Measurements from ENCODE around the gene SREK1IP1. TPM values are rescaled to one million over a fixed set of nuclear protein-coding genes. Genes with fewer than 3 reads are reported as not detected.

The SREK1IP1 gene
- total and polyA plus RNA-seq, 10 of the 15 experiments (the other 5 are each of a cell fraction or from before 2014, with no cell fraction given): 9.1 to 60.3 (median 26.9) TPM

DNA sequence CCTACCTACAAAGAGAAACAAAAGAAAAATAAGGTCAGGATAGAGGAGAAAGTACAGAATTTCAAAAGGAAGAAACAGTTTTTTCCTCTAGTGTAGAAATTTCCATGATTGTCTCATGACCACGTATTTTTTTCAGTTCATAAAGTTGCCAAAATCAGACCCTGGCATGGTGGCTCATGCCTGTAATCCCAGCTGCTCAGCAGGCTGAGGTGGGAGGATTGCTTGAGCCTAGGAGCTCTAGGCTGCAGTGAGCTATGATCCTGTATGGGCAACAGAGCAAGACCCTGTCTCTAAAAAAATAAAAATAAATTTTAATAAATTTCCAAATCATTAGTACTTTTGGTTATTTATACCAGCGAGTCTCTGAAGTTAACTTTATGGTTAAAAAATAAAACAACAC, 38.0 kb upstream of the SREK1IP1 start:
- Histone ChIP-seq H3K79me2 (ENCODE audit: control insufficient read depth, insufficient read depth, low read length) (no peaks in the 10 kb centered on the region), H2AFZ (ENCODE audit: control insufficient read depth, low read depth, low read length) (no peak overlapping the region), H3K27me3 (replicated peaks in 1 of 2; ENCODE audit: control insufficient read depth in 2 of 2, insufficient read depth in 2 of 2, low read length in 1 of 2) (no peaks in the 10 kb centered on the region), H3K9ac (ENCODE audit: control insufficient read depth, insufficient read depth, low read length) (no peak overlapping the region), H3K9me3 (replicated peaks; ENCODE audit: control insufficient read depth, insufficient read depth, low read length) (no peaks in the 10 kb centered on the region), H3K4me1 (ENCODE audit: control insufficient read depth, insufficient read depth, low read length) (no peaks in the 10 kb centered on the region), H3K36me3 (ENCODE audit: control insufficient read depth in 2 of 2, insufficient read depth in 2 of 2, low read length in 1 of 2) (peaks cover 0 to 7% of the 10 kb centered on the region in 2 experiments; a peak in 1 of 4 replicates), H3K4me3 (no peak overlapping the region), H4K20me1 (ENCODE audit: control insufficient read depth, insufficient read depth) (no peaks in the 10 kb centered on the region), H3K27ac (ENCODE audit: control insufficient read depth, insufficient read depth) (no peak overlapping the region), H3K4me2 (ENCODE audit: control insufficient read depth, insufficient read depth) (no peak overlapping the region)
- BruUV-seq (replicated peaks): no TSS peak
- FAIRE-seq: no peak
- DNase-seq (ENCODE audit: low read depth, low spot score): no peak
- no peak for ATAC-seq
- 75% methylated on average over 2 of the region's 2 CpGs for WGBS (ENCODE audit: insufficient coverage, insufficient replicate concordance, low lambda C conversion rate, missing lambda C conversion rate)
- in situ Hi-C loops (cut with MboI): no loop called here
- TF ChIP-seq CREB1 (IDR thresholded peaks at IDR 0.05; ENCODE audit: low read depth) (no peak), RAD21 (IDR thresholded peaks at IDR 0.05; ENCODE audit: insufficient read depth, low read depth, low read length) (no peak), ZBED1 (IDR thresholded peaks at IDR 0.05; ENCODE audit: borderline replicate concordance) (no peak), HCFC1 (IDR thresholded peaks at IDR 0.05; ENCODE audit: low read length) (no peak), TCF3 (IDR thresholded peaks at IDR 0.05; ENCODE audit: borderline replicate concordance, insufficient read depth, low read depth, low read length) (no peak), ZNF384 (IDR thresholded peaks at IDR 0.05; ENCODE audit: borderline replicate concordance, low read depth, low read length) (no peak), RCOR1 (conservative IDR thresholded peaks at IDR 0.05; ENCODE audit: low read depth, low read length) (no peak), SMAD1 (IDR thresholded peaks at IDR 0.05; ENCODE audit: low read depth, partially characterized antibody) (no peak)
- TF ChIP-seq, protein P1, sequence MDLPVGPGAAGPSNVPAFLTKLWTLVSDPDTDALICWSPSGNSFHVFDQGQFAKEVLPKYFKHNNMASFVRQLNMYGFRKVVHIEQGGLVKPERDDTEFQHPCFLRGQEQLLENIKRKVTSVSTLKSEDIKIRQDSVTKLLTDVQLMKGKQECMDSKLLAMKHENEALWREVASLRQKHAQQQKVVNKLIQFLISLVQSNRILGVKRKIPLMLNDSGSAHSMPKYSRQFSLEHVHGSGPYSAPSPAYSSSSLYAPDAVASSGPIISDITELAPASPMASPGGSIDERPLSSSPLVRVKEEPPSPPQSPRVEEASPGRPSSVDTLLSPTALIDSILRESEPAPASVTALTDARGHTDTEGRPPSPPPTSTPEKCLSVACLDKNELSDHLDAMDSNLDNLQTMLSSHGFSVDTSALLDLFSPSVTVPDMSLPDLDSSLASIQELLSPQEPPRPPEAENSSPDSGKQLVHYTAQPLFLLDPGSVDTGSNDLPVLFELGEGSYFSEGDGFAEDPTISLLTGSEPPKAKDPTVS (IDR thresholded peaks at IDR 0.05; ENCODE audit: low read depth, low read length): no peak
- TF ChIP-seq, protein P2, sequence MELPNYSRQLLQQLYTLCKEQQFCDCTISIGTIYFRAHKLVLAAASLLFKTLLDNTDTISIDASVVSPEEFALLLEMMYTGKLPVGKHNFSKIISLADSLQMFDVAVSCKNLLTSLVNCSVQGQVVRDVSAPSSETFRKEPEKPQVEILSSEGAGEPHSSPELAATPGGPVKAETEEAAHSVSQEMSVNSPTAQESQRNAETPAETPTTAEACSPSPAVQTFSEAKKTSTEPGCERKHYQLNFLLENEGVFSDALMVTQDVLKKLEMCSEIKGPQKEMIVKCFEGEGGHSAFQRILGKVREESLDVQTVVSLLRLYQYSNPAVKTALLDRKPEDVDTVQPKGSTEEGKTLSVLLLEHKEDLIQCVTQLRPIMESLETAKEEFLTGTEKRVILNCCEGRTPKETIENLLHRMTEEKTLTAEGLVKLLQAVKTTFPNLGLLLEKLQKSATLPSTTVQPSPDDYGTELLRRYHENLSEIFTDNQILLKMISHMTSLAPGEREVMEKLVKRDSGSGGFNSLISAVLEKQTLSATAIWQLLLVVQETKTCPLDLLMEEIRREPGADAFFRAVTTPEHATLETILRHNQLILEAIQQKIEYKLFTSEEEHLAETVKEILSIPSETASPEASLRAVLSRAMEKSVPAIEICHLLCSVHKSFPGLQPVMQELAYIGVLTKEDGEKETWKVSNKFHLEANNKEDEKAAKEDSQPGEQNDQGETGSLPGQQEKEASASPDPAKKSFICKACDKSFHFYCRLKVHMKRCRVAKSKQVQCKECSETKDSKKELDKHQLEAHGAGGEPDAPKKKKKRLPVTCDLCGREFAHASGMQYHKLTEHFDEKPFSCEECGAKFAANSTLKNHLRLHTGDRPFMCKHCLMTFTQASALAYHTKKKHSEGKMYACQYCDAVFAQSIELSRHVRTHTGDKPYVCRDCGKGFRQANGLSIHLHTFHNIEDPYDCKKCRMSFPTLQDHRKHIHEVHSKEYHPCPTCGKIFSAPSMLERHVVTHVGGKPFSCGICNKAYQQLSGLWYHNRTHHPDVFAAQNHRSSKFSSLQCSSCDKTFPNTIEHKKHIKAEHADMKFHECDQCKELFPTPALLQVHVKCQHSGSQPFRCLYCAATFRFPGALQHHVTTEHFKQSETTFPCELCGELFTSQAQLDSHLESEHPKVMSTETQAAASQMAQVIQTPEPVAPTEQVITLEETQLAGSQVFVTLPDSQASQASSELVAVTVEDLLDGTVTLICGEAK (IDR thresholded peaks at IDR 0.05; ENCODE audit: borderline replicate concordance): no peak
- SMC1A ChIA-PET (ENCODE audit: uncharacterized antibody, unreplicated experiment): interaction anchor here (0.6 to 2.4 kb wide), 6 partner anchors 9 to 677 kb away, joined by 3 to 12 read pairs (median 4); no protein-coding TSS in a partner anchor
- intact Hi-C loops (cut with micrococcal nuclease; ENCODE audit: unreplicated experiment): no loop called here
- RAD21 ChIA-PET (ENCODE audit: unreplicated experiment): interaction anchor here (1.7 kb wide), 1 partner anchor 677 kb away, joined by 8 read pairs; no protein-coding TSS in a partner anchor
- CTCF ChIA-PET: interaction anchor here (1.2 to 11.2 kb wide), 5 partner anchors 15 to 675 kb away, joined by 3 to 192 read pairs (median 3); partner anchors contain the start of gene ADAMTS6
- POLR2A ChIA-PET: no interaction called here

All from GM12878 (cell line).